H1 (cell line): ENCODE measurements around the gene DARS2. TPM values are rescaled to one million over a fixed set of nuclear protein-coding genes. Genes with fewer than 3 reads are reported as not detected.

Source experiments
- CTCF ChIA-PET: fragments of 300-600 bp; sonication (Branson Sonifier 250); formaldehyde crosslinking; loops from one replicate; lab custom pipeline; 2021; ENCODE audit not compliant: partially characterized antibody; lab: Charles Lee
- POLR2A ChIA-PET: fragments of 300-600 bp; sonication (Branson Sonifier 250); formaldehyde crosslinking; loops from one replicate; lab custom pipeline; 2021; ENCODE audit warnings: inconsistent platforms; ENCODE audit not compliant: partially characterized antibody; lab: Charles Lee
- DNase-seq, 2 experiments: peaks; one replicate each; pipeline versions ENCODE4 v3.0.0 to v3.0.0-alpha.2; 2010 to 2022; ENCODE audit warnings: low spot score in 2 of 2, low read depth in 1 of 2, mixed read lengths in 1 of 2
- FAIRE-seq: peaks from 2 replicates; lab custom pipeline; 2011; peaks lifted over from hg19 to GRCh38; lab: Jason Lieb, UNC
- H2AFZ ChIP-seq: 2 replicates; pipeline ENCODE4 v1.8.1; 2012; ENCODE audit warnings: low read length, inconsistent platforms
- H2AK5ac ChIP-seq: 2 replicates; pipeline ENCODE4 v1.6.1; 2013; ENCODE audit warnings: low read depth, low read length
- H2BK120ac ChIP-seq: replicated peaks from 2 replicates; pipeline ENCODE3; 2013; ENCODE audit warnings: low read depth, low read length, inconsistent platforms
- H2BK12ac ChIP-seq: 2 replicates; pipeline ENCODE4 v1.6.1; 2013; ENCODE audit warnings: low read depth, low read length
- H2BK15ac ChIP-seq: 2 replicates; pipeline ENCODE4 v1.6.1; 2013; ENCODE audit warnings: low read length
- H2BK20ac ChIP-seq: 2 replicates; pipeline ENCODE4 v1.6.1; 2013; ENCODE audit warnings: low read length
- H2BK5ac ChIP-seq: 2 replicates; pipeline ENCODE4 v1.6.1; 2013; ENCODE audit warnings: low read depth, low read length
- H3K14ac ChIP-seq: 2 replicates; pipeline ENCODE4 v1.6.1; 2013; ENCODE audit warnings: inconsistent platforms; ENCODE audit not compliant: insufficient read length
- H3K18ac ChIP-seq: 2 replicates; pipeline ENCODE4 v1.6.1; 2013; ENCODE audit warnings: low read length; ENCODE audit errors: extremely low read depth
- H3K23ac ChIP-seq: 2 replicates; pipeline ENCODE4 v1.6.1; 2013; ENCODE audit warnings: inconsistent platforms; ENCODE audit not compliant: insufficient read length
- H3K23me2 ChIP-seq: 2 replicates; pipeline ENCODE4 v1.6.1; 2013; ENCODE audit warnings: low read depth, low read length
- H3K27ac ChIP-seq: 2 replicates; pipeline ENCODE4 v1.6.1; 2011; ENCODE audit warnings: low read depth, low read length, inconsistent platforms
- H3K27me3 ChIP-seq, 4 experiments: replicated peaks in 1 of 4; 1 replicate in 1 of 4; 2 replicates in 3 of 4; pipeline versions ENCODE4 v1.6.1 to v1.8.1; 2011 to 2013; ENCODE audit warnings: low read length in 3 of 4, mild to moderate bottlenecking in 3 of 4, inconsistent platforms in 2 of 4, mixed read lengths in 2 of 4, moderate library complexity in 1 of 4; ENCODE audit not compliant: control insufficient read depth in 3 of 4, insufficient read depth in 3 of 4; ENCODE audit errors: extremely low read depth in 1 of 4
- H3K36me3 ChIP-seq, 4 experiments: 2 replicates each; pipeline versions ENCODE4 v1.6.1 to v1.8.1; 2011 to 2013; ENCODE audit warnings: mild to moderate bottlenecking in 4 of 4, low read length in 3 of 4, moderate library complexity in 2 of 4, control low read depth in 1 of 4, inconsistent platforms in 1 of 4; ENCODE audit not compliant: insufficient read depth in 4 of 4, control insufficient read depth in 2 of 4
- H3K4ac ChIP-seq: replicated peaks from 2 replicates; pipeline ENCODE3; 2013; ENCODE audit warnings: low read length, low read depth, mixed read lengths, inconsistent platforms; ENCODE audit not compliant: insufficient read length
- H3K4me1 ChIP-seq, 4 experiments: replicated peaks in 1 of 4; 1 replicate in 1 of 4; 2 replicates in 3 of 4; pipeline versions ENCODE4 v1.6.1 to v1.8.1; 2011 to 2013; ENCODE audit warnings: low read length in 3 of 4, inconsistent platforms in 2 of 4, mixed read lengths in 1 of 4; ENCODE audit not compliant: insufficient read depth in 4 of 4, control insufficient read depth in 3 of 4
- H3K4me2 ChIP-seq, 2 experiments: 2 replicates each; pipeline versions ENCODE4 v1.6.1 to v1.8.1; 2011 to 2013; ENCODE audit warnings: low read depth in 2 of 2, low read length in 2 of 2, control low read depth in 1 of 2, inconsistent platforms in 1 of 2, mild to moderate bottlenecking in 1 of 2; ENCODE audit not compliant: insufficient read depth in 1 of 2
- H3K4me3 ChIP-seq, 4 experiments: fragments of 200-600, 300-600 bp in 1 of 4; sonication (generic), shearing (Covaris generic), sonication (Bioruptor Twin) in 1 of 4; 2 replicates each; pipeline versions ENCODE4 v1.5.1 to v1.8.1; 2011 to 2016; ENCODE audit warnings: low read length in 4 of 4, low read depth in 3 of 4, control low read depth in 2 of 4, inconsistent platforms in 2 of 4, mild to moderate bottlenecking in 2 of 4, mixed read lengths in 1 of 4, moderate library complexity in 1 of 4; ENCODE audit not compliant: insufficient read depth in 2 of 4; ENCODE audit errors: extremely low read depth in 1 of 4
- H3K56ac ChIP-seq: replicated peaks from 2 replicates; pipeline ENCODE3; 2013; ENCODE audit warnings: low read depth, mild to moderate bottlenecking, mixed read lengths, low read length, inconsistent platforms; ENCODE audit not compliant: insufficient read length
- H3K79me1 ChIP-seq: 2 replicates; pipeline ENCODE4 v1.6.1; 2013; ENCODE audit warnings: low read depth, low read length, control low read depth
- H3K79me2 ChIP-seq, 2 experiments: 2 replicates each; pipeline versions ENCODE4 v1.6.1 to v1.8.1; 2012 to 2013; ENCODE audit warnings: low read length in 2 of 2, mild to moderate bottlenecking in 2 of 2, inconsistent platforms in 1 of 2; ENCODE audit not compliant: insufficient read depth in 2 of 2, control insufficient read depth in 1 of 2
- H3K9ac ChIP-seq, 4 experiments: replicated peaks in 1 of 4; 1 replicate in 1 of 4; 2 replicates in 3 of 4; pipeline versions ENCODE4 v1.6.1 to v1.8.1; 2011 to 2013; ENCODE audit warnings: low read depth in 3 of 4, low read length in 3 of 4, control low read depth in 2 of 4, mild to moderate bottlenecking in 2 of 4, moderate library complexity in 2 of 4, inconsistent platforms in 1 of 4; ENCODE audit errors: extremely low read depth in 1 of 4
- H3K9me3 ChIP-seq, 2 experiments: 2 replicates each; pipeline versions ENCODE4 v1.6.1 to v1.8.1; 2012 to 2013; ENCODE audit warnings: mild to moderate bottlenecking in 2 of 2, moderate library complexity in 2 of 2, control low read depth in 1 of 2, inconsistent platforms in 1 of 2, low read depth in 1 of 2, low read length in 1 of 2, mixed read lengths in 1 of 2; ENCODE audit not compliant: insufficient read depth in 2 of 2
- H4K20me1 ChIP-seq, 2 experiments: replicated peaks in 1 of 2; 2 replicates each; pipeline versions ENCODE3 to v1.8.1; 2011 to 2013; ENCODE audit warnings: inconsistent platforms in 2 of 2, low read length in 2 of 2, mild to moderate bottlenecking in 1 of 2; ENCODE audit not compliant: insufficient read depth in 2 of 2, control insufficient read depth in 1 of 2
- H4K5ac ChIP-seq: 2 replicates; pipeline ENCODE4 v1.6.1; 2013; ENCODE audit warnings: low read length, low read depth, mixed read lengths, inconsistent platforms; ENCODE audit not compliant: insufficient read length
- H4K8ac ChIP-seq: 2 replicates; pipeline ENCODE4 v1.8.0; 2013; ENCODE audit warnings: mild to moderate bottlenecking, moderate library complexity, low read length, inconsistent platforms; ENCODE audit not compliant: insufficient read depth; ENCODE audit errors: extremely low read depth
- H4K91ac ChIP-seq: replicated peaks from 2 replicates; pipeline ENCODE3; 2013; ENCODE audit warnings: low read length, mixed read lengths, inconsistent platforms; ENCODE audit not compliant: insufficient read length
- HDAC2 ChIP-seq, 2 experiments: fragments of 300-600 bp in 1 of 2; sonication (generic) in 1 of 2; IDR thresholded peaks; 2 replicates each; pipeline ENCODE4 v1.6.1; 2011 to 2012; ENCODE audit warnings: low read depth in 2 of 2, low read length in 2 of 2, mild to moderate bottlenecking in 2 of 2, moderate library complexity in 2 of 2, borderline replicate concordance in 1 of 2, inconsistent platforms in 1 of 2
- POLR2A ChIP-seq, 2 experiments: IDR thresholded peaks; 1 replicate in 1 of 2; 2 replicates in 1 of 2; pipeline ENCODE4 v1.6.1; 2011; ENCODE audit warnings: low read depth in 2 of 2, low read length in 2 of 2, mild to moderate bottlenecking in 2 of 2; ENCODE audit errors: control extremely low read depth in 1 of 2
- WGBS, 2 experiments: shearing (Covaris generic) in 1 of 2; methylation state at CpG; one replicate each; pipeline versions ENCODE4 v1.1.6 to v1.1.7; 2013 to 2015; ENCODE audit warnings: low lambda C conversion rate in 2 of 2, mixed read lengths in 2 of 2, inconsistent platforms in 1 of 2, low coverage in 1 of 2, missing lambda C conversion rate in 1 of 2; ENCODE audit not compliant: insufficient replicate concordance in 2 of 2, insufficient coverage in 1 of 2, insufficient read length in 1 of 2; ENCODE audit errors: extremely low coverage in 1 of 2, missing lambda C conversion rate in 1 of 2; 5-methylcytosine and 5-hydroxymethylcytosine counted together
- polyA plus RNA-seq, 7 experiments: library from polyadenylated mRNA; depleted of rRNA in 3 of 7; stranded (reverse) in 5 of 7; unstranded in 2 of 7; fragments of >200 nt in 5 of 7; fragments of 200-250 nt in 2 of 7; gene quantifications; 1 replicate in 5 of 7; 2 replicates in 1 of 7; 4 replicates in 1 of 7; pipeline versions ENCODE4 v1.2.1 to v1.2.3, GENCODE V29; 2011 to 2013; ENCODE audit warnings: missing spikeins in 2 of 7, mixed read lengths in 2 of 7
- total RNA-seq: library from RNA; stranded (reverse); fragmentation: NEBNext Ultra II Directional; extraction: Animal tissue kit (Norgen Biotek cat#: 25700); gene quantifications from 2 replicates; pipeline ENCODE4 v1.2.1, GENCODE V29; 2021
- TF ChIP-seq, protein P1 (sequence below): IDR thresholded peaks from 2 replicates; pipeline ENCODE4 v1.6.1; 2012; ENCODE audit warnings: low read length, inconsistent platforms

DARS2 gene
- total and polyA plus RNA-seq, 2 of the 8 experiments (the other 6 are each of a cell fraction or from before 2014, with no cell fraction given): 21.0 to 35.2 TPM

DNA sequence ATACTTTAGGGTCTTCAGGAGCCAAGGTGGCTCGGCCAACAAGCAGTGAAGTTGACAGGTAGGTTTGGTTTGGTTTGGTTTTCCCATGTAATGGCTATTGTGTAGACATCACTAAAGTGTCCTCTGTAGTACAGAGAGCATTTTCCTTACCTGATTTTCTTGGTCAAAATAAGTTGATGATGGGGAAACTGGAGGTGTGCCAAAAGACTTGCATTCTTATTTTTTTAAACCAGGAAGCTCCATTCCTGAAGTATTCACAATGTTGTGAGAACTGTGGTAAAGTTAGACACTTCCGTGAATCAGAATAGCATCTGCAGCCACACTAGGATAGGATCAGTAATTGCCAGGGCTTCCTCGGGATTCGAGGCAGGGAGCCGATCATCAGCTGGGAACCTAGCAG, 46.6 kb downstream of the DARS2 start:
- CTCF ChIA-PET: interaction anchor here (1.0 kb wide), 1 partner anchor 10 kb away, joined by 3 read pairs; no protein-coding TSS in a partner anchor
- H2BK120ac ChIP-seq: no peak overlapping the region
- no peaks in the 10 kb centered on the region; the same call in 1 of the 2 replicates for H3K79me1 ChIP-seq
- no peak overlapping the region for H3K4ac ChIP-seq
- H3K79me2 ChIP-seq: peaks cover 0 to 37% of the 10 kb centered on the region in 2 experiments; a peak in 3 of 4 replicates
- POLR2A ChIA-PET: interaction anchor here (1.0 to 13.3 kb wide), 5 partner anchors 10 to 48 kb away, joined by 3 to 475 read pairs (median 5); partner anchors contain the start of gene DARS2
- no peak overlapping the region for H2AK5ac ChIP-seq
- H3K14ac ChIP-seq: no peak overlapping the region
- TF ChIP-seq, protein P1, sequence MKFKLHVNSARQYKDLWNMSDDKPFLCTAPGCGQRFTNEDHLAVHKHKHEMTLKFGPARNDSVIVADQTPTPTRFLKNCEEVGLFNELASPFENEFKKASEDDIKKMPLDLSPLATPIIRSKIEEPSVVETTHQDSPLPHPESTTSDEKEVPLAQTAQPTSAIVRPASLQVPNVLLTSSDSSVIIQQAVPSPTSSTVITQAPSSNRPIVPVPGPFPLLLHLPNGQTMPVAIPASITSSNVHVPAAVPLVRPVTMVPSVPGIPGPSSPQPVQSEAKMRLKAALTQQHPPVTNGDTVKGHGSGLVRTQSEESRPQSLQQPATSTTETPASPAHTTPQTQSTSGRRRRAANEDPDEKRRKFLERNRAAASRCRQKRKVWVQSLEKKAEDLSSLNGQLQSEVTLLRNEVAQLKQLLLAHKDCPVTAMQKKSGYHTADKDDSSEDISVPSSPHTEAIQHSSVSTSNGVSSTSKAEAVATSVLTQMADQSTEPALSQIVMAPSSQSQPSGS: no peak
- no peak for TF ChIP-seq POLR2A (IDR thresholded peaks at IDR 0.05; ENCODE audit: control extremely low read depth in 1 of 2, low read depth in 2 of 2, low read length in 2 of 2)
- no peak for TF ChIP-seq HDAC2 (IDR thresholded peaks at IDR 0.05; ENCODE audit: borderline replicate concordance in 1 of 2, low read depth in 2 of 2, low read length in 2 of 2)
- H3K27ac ChIP-seq: no peak overlapping the region
- H3K9ac ChIP-seq: no peak overlapping the region
- H2BK5ac ChIP-seq: no peak overlapping the region
- H2AFZ ChIP-seq: no peak overlapping the region
- H2BK15ac ChIP-seq: no peak overlapping the region
- H3K4me1 ChIP-seq: peaks cover 0 to 3% (median 0%) of the 10 kb centered on the region in 4 experiments; a peak in 3 of 7 replicates
- H4K8ac ChIP-seq: no peak overlapping the region
- DNase-seq (no peak), FAIRE-seq (no peak)
- no peak overlapping the region for H3K23ac ChIP-seq
- peaks cover under 1 to 6% of the 10 kb centered on the region in 2 experiments for H4K20me1 ChIP-seq
- no peak overlapping the region for H3K4me2 ChIP-seq
- no peak overlapping the region for H3K4me3 ChIP-seq
- H2BK20ac ChIP-seq: no peak overlapping the region
- no peak overlapping the region for H3K56ac ChIP-seq
- peaks cover 8 to 34% (median 12%) of the 10 kb centered on the region in 4 experiments; a peak in 7 of 8 replicates for H3K36me3 ChIP-seq
- no peaks in the 10 kb centered on the region for H3K9me3 ChIP-seq
- 89% methylated on average over 5 of the region's 5 CpGs; no CpG with 5 or more reads in 1 of the 2 experiments for WGBS, 2 experiments
- H4K91ac ChIP-seq: no peak overlapping the region
- no peaks in the 10 kb centered on the region for H3K27me3 ChIP-seq
- no peak overlapping the region for H4K5ac ChIP-seq
- peaks cover 3% of the 10 kb centered on the region for H3K23me2 ChIP-seq
- H2BK12ac ChIP-seq: no peak overlapping the region
- no peak overlapping the region for H3K18ac ChIP-seq
